ENCODE measurements around the gene ASCC1. TPM values are rescaled to one million over a fixed set of nuclear protein-coding genes. Genes with fewer than 3 reads are reported as not detected.

ASCC1 gene
- total and polyA plus RNA-seq, 2 of the 13 experiments (the other 11 are each of a cell fraction or from before 2014, with no cell fraction given): 21.6 to 30.1 TPM

- TF ChIP-seq TFDP2 (CRISPR knock-in tag; IDR thresholded peaks at IDR 0.05) (no peak), ZNF740 (CRISPR knock-in tag; IDR thresholded peaks at IDR 0.05) (0 out of 2 replicates have a peak, but pooled peaks have one; percentile 16), MYC (CRISPR knock-in tag; IDR thresholded peaks at IDR 0.05; ENCODE audit: borderline replicate concordance) (no peak; the same call in 1 of the 2 replicates), ZBED4 (CRISPR knock-in tag; IDR thresholded peaks at IDR 0.05; ENCODE audit: borderline replicate concordance) (no peak), HOMEZ (CRISPR knock-in tag; IDR thresholded peaks at IDR 0.05; ENCODE audit: low read depth) (no peak), SRY (CRISPR knock-in tag; IDR thresholded peaks at IDR 0.05) (peak; percentile 59; the same call in 1 of the 2 replicates), ZNF225 (CRISPR knock-in tag; IDR thresholded peaks at IDR 0.05) (no peak), ZNF280B (CRISPR knock-in tag; IDR thresholded peaks at IDR 0.05; ENCODE audit: borderline replicate concordance) (no peak), NCOR1 (IDR thresholded peaks at IDR 0.05; ENCODE audit: borderline replicate concordance, low read length) (no peak), ZNF282 (IDR thresholded peaks at IDR 0.05; ENCODE audit: partially characterized antibody) (no peak), MED1 (CRISPR knock-in tag; IDR thresholded peaks at IDR 0.05) (0 out of 2 replicates have a peak, but pooled peaks have one; percentile 14), THRA (CRISPR knock-in tag; IDR thresholded peaks at IDR 0.05; ENCODE audit: borderline replicate concordance) (peak; percentile 75; the same call in 1 of the 2 replicates), ZMYM2 (CRISPR knock-in tag; IDR thresholded peaks at IDR 0.05) (no peak), ZBTB42 (CRISPR knock-in tag; IDR thresholded peaks at IDR 0.05) (no peak), RARA (CRISPR knock-in tag; IDR thresholded peaks at IDR 0.05) (peak; percentile 46; the same call in 1 of the 2 replicates), ZFYVE20 (CRISPR knock-in tag; IDR thresholded peaks at IDR 0.05; ENCODE audit: borderline replicate concordance, low read depth) (no peak), NR2C2 (CRISPR knock-in tag; IDR thresholded peaks at IDR 0.05; ENCODE audit: borderline replicate concordance) (0 out of 2 replicates have a peak, but pooled peaks have one; percentile 29)
Observed at GRCh38 chr10:72069751-72070526, 146.1 kb downstream of the ASCC1 start (continued).

Measured in HepG2 (cell line).